Right renal pelvis (tissue), 4 donors: ENCODE data around the gene CCDC191. TPM values are rescaled to one million over a fixed set of nuclear protein-coding genes. Genes with fewer than 3 reads are reported as not detected.

ENCODE experiments used
- DNase-seq, 4 donors: peaks; one replicate each; pipeline ENCODE4 v3.0.0-alpha.2; 2013; ENCODE audit warnings: low read depth in 4 of 4, low spot score in 3 of 4, missing footprints in 1 of 4
- polyA plus RNA-seq, 4 donors: library from polyadenylated mRNA; unstranded; fragments of 120-200 nt; gene quantifications; one replicate each; pipeline ENCODE4 v1.2.1, GENCODE V29; 2013; ENCODE audit not compliant: insufficient read length in 4 of 4

Gene CCDC191
- polyA plus RNA-seq, 4 donors = 14.2 to 19.1 (median 16.1) TPM

DNA sequence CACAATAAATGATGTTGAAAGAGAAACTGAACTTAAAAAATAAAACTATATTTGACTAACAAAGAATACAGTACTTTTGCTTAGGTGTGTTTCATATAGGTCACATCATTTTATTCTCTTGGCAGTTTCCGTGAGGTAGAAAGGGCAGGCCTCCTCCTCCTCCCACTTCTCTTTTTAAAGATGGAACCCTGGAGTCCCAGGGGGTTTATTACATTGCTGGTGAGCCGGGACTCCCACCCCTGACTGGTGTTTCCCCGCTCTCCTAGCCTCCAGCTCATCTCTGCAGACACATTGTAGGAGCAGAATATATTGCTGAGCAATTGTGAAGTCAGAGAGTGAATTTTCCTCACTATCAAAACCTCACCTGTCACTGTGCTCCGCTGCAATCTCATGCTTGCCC lies 78.5 kb downstream of the CCDC191 start:
- DNase-seq = no peak

DNA sequence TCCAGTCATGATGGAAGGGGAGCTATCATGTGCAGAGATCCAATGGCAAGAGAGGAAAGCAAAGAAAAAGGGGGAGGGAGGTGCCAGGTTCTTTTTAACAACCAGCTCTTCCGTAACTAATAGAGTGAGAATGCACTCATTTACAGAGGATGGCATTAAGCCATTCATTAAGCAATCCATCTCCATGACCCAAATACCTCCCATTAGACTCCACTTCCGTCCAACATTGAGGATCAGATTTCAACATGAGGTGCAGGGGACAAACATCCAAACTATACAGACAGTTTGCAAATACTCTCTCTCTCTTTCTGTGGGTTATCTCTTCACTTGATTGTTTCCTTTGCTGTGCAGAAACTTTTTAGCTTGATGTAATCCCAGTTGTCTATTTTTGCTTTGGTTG lies 87.3 kb downstream of the CCDC191 start:
- DNase-seq = no peak

DNA sequence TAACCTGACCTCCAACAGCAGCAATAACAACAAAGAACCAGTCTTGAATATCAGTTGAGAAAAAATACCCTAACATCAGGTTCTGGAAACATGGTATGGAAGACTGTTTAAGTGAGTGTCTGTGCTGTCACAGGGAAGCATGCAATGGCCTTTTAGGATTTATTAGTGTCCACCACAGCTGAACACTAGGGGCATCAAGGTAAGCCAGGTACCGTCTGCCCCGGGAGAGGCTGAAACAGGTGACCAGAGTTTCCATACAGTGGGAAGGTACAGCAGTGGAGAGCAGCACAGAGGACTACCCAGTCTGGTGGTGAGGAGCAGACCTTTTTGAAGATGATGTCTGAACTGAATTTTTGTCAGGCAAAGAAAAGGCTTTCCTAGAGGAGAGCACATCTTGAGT lies 90.2 kb downstream of the CCDC191 start:
- no peak for DNase-seq

DNA sequence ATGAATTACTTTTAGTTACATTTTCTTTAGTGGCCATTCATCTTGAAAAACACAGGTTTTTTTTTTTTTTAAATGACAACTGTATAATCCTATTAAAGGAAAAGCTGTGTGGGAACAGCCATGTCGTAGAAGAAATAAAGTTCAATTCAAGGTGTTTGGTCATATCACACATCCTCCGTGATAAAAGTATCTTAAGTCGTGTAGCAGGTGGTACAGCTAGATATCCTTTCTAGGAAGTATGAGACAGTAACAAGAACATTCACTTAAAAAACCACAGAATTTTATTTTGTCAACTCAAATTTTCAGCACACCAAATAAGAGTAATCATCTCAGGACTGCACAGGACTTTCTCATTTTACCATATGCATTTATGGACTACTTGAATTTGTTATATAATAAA lies 92.4 kb downstream of the CCDC191 start:
- no peak for DNase-seq

DNA sequence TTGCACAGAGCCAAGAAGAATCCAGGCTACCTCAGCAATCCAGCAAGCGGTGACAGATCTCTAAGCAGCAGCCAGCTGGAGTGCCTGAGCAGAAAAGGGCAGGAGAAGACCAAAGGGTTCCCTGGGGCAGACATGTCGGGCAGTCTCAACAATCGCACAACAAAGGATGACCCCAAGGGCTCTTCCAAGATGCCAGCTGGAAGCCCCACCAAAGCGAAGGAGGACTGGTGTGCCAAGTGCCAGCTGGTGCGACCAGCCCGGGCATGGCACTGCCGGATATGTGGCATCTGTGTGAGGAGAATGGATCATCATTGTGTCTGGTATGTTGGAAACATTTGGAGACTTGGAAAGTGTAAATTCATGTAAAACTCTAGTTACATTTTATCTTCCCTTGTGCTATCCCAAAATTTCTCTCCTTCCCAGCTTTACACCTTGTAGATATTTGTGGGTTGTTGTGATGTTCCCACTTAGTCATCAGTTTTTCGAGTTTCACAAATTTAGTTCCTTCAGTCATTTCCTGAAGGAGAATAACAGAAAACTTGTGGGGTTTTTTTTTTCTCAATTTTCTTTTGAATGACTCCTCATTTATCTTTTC lies 102.1 kb downstream of the CCDC191 start:
- DNase-seq = no peak

DNA sequence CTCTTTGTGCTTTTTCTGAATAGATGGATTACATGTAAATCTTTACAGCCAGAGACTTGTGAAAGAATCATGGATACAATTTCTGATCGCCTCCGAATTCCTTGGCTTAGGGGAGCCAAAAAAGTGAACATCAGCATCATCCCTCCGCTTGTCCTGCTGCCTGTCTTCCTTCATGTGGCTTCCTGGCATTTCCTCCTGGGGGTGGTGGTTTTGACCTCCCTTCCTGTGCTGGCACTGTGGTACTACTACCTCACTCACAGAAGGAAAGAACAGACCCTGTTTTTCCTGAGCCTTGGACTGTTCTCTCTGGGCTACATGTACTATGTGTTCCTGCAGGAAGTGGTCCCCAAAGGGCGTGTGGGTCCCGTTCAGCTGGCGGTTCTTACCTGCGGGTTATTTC lies 102.6 kb downstream of the CCDC191 start:
- DNase-seq = no peak

DNA sequence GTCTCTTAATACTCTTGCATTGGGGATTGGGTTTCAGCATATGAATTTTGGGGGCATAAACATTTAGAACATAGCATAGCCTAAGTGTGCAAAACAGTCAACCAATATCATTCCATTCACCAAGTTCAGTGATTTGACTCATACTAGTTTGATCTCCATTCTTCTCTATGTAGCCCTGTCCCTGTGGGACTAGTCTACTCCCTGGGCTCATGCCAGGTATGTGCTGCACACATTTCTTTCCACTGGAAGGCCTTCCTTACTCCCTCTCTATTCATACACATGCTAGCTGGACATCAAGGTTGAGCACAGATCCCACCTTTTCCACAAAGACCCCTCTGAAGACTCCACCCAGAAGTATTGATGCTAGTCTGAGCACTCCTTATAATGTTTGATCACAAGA lies 103.4 kb downstream of the CCDC191 start:
- no peak for DNase-seq

DNA sequence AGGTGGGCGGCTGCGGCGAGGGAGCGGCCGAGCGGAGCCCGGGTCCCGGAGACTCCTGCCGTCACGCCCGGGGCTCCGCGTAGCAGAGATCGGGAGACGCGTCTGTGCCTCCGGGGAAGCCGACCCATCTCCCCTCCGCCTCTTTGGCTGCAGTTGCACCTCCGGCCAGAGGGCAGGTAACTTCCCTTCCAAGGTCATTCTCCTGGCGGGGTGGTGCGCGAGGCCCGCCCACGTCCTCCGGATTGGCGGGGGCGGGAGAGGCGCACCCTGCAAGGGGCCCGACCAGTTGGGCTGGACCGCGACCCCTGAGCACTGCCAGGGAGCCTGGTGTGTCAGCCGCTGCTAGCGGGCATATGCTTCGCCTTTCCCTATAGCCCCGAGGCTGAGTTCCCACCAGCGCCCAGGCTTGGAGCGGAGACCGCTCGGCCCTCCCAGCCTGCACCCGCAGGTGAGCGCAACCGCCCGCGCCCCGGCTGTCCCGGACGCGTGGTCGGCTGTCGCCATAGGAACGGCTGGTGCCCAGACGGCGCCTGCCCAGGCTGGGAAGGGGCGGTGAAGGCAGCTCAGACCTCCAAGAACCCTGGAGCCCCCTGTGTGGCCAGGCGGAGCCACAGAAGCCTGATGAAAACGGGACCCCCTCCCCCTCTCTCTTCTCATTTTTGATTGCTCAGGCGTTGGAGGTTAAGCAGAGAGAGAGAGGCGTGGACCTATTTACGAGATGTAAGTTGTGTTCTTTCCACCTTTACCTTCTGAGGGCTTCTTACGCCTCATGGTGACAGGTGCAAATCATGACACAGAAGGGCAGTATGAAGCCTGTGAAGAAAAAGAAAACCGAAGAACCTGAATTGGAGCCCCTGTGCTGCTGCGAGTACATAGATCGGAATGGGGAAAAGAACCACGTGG lies 108.1 kb downstream of the CCDC191 start:
- DNase-seq = peak in 3 of 4 donors; percentile 20 to 34 (median 26)

DNA sequence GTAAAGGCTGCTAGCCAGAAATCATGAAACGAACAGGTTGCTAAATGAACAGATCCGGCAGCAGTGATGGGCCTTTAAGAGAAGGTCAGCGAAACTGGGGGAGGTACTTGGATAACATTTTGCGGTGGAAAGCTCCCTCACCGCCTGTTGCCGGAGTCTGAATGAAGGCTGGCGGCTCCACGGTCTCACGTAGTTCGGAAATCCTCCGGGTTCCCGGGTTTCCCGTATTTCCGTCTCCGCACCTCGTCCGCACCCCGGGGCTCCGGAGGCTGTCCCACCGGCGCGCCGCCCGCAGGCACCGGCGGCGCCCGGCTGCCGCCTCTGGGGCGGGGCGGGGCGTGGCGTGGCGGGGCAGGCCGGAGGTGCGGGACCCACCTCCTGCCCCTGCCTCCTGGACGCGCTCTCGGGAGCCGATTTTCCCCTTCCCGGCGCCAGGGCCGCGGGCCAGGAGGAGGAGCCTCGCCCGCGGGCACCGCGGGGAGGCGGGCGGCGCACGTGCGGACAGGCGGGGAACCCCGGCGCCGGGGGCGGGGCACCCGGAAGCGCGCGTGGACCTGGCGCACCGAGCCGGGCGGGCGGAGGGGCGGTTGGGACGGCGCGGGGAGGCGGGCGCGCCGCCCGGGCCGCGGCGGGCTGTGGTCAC lies 108.8 kb downstream of the CCDC191 start, which contains the start of gene ZDHHC23:
Gene ZDHHC23 (plus strand): TSS at position 642 of the 643 bp plus-strand sequence. CDS start 790 bp downstream, outside the sequence.
- DNase-seq = peak in 3 of 4 donors; percentile 18 to 26 (median 22)

DNA sequence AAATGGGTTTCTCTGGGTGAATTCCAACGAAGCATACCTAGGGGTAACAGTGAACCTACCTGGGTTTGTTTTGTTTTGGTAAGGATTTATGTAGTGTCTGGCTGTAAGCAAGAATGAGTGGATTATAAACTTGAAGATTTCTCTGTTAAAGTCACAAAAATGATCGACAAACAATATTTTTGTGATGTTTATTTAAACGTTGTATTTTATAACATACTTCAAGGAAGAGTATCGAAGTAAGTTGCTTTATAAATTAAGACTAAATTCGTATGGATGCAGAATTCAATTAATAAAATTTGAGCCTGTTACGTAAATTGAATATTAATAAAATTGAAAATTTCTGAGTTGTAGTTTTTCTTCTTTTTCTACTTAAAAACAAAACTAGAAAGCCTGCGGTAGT lies 109.5 kb downstream of the CCDC191 start:
- DNase-seq = no peak

DNA sequence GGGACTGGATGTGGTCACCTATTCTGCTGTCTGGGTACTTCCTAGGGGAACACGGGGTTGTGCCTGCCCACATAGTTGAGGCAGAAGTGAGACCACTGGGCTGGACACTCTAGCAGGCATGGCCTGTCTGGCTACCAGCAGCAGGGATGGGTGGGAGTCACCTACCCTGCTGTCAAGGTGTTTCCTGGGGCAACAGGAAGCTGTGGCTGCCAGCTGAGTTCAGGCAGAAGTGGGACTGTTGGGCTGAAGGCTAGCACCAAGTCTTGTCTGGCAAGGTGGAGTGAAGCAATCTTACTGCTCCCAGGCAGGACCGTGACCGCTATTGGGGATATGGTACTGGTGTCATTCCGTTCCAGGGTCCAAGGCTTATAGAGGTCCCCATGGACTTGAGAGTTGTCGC lies 128.8 kb downstream of the CCDC191 start:
- no peak for DNase-seq

DNA sequence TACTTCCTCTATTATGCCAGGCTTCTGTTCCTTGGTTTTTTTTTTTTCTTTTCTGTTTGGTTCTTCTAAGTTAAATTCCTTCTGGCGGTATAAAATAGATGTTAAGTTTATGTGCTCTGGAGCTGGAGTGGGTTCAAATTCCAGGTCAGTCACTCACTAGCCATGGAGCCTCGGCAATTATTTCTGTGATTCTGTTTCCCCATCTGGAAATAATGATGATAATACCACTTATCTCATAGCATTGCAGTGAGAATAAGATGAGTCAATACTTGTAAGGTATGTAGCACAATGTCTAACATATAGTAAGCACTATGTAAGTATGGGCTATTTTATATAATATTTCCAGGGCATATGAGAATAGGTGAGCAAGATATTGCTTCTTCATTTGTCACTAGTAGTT lies 141.7 kb downstream of the CCDC191 start:
- no peak for DNase-seq

Other genes with a start within 250 kb of the CCDC191 start
- gene GRAMD1C, start 217.7 kb downstream of the CCDC191 start, polyA plus RNA-seq = 10 to 100 TPM; 17.2 to 34.7 (median 22.0) TPM
- gene ZDHHC23, start 108.5 kb downstream of the CCDC191 start, polyA plus RNA-seq = 10 to 100 TPM in 3 of 4 donors, 1 to 10 TPM in 1; 9.3 to 12.7 (median 11.1) TPM
- gene QTRT2, start 211 bp upstream of the CCDC191 start, polyA plus RNA-seq = 10 to 100 TPM; 24.6 to 30.2 (median 26.6) TPM
- not detected for gene DRD3, start 122.5 kb upstream of the CCDC191 start, polyA plus RNA-seq
- gene ZNF80, start 181.1 kb upstream of the CCDC191 start, polyA plus RNA-seq = under 1 TPM in 1 of 4 donors, not detected in 3; 0.06 TPM
- gene TIGIT, start 237.5 kb upstream of the CCDC191 start, polyA plus RNA-seq = under 1 TPM; 0.07 to 0.11 (median 0.09) TPM